Right lung (tissue), 10 donors: ENCODE results near the gene EMILIN3. TPM values are rescaled to one million over a fixed set of nuclear protein-coding genes. Genes with fewer than 3 reads are reported as not detected.
A peak's percentile ranks its signal among the peaks of the same experiment; 100 is the strongest.

ENCODE experiments used
- DNase-seq, 2 donors: peaks; one replicate each; pipeline ENCODE4 v3.0.0-alpha.2; 2013
- long read RNA-seq, 8 donors: transcript quantifications; one replicate each; lab custom pipeline, GENCODE V29; 2026
- polyA plus RNA-seq, 5 donors: library from polyadenylated mRNA; unstranded; fragments of 120-200 nt; gene quantifications; one replicate each; pipeline versions ENCODE4 v1.2.1 to v1.2.3, GENCODE V29; 2013; ENCODE audit warnings: inconsistent platforms in 1 of 5, low replicate concordance in 1 of 5; ENCODE audit not compliant: insufficient read length in 5 of 5, insufficient read depth in 1 of 5

Gene EMILIN3, protein sequence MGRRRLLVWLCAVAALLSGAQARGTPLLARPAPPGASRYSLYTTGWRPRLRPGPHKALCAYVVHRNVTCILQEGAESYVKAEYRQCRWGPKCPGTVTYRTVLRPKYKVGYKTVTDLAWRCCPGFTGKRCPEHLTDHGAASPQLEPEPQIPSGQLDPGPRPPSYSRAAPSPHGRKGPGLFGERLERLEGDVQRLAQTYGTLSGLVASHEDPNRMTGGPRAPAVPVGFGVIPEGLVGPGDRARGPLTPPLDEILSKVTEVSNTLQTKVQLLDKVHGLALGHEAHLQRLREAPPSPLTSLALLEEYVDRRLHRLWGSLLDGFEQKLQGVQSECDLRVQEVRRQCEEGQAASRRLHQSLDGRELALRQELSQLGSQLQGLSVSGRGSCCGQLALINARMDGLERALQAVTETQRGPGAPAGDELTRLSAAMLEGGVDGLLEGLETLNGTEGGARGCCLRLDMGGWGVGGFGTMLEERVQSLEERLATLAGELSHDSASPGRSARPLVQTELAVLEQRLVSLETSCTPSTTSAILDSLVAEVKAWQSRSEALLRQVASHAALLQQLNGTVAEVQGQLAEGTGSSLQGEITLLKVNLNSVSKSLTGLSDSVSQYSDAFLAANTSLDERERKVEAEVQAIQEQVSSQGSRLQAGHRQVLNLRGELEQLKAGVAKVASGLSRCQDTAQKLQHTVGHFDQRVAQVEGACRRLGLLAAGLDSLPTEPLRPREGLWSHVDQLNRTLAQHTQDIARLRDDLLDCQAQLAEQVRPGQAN
- polyA plus RNA-seq: 1 to 10 TPM; 1.7 to 4.1 (median 2.0) TPM
- long read RNA-seq, donor 1, partial matches to known transcripts: 0 of 1 reads
- long read RNA-seq, donor 1, other reads (novel, unspliced or antisense): 0 of 1 reads
- long read RNA-seq, donor 2: 0 reads
- long read RNA-seq, donor 3, partial matches to known transcripts: 11 of 11 reads
- long read RNA-seq, donor 3, other reads (novel, unspliced or antisense): 0 of 11 reads
- long read RNA-seq, donor 4: 0 reads
- long read RNA-seq, donor 5, partial matches to known transcripts: 0 of 1 reads
- long read RNA-seq, donor 5, other reads (novel, unspliced or antisense): 0 of 1 reads
- long read RNA-seq, donor 6, partial matches to known transcripts: 0 of 1 reads
- long read RNA-seq, donor 6, other reads (novel, unspliced or antisense): 0 of 1 reads
- long read RNA-seq, donor 7: 0 reads
- long read RNA-seq, donor 8: 0 reads

DNA sequence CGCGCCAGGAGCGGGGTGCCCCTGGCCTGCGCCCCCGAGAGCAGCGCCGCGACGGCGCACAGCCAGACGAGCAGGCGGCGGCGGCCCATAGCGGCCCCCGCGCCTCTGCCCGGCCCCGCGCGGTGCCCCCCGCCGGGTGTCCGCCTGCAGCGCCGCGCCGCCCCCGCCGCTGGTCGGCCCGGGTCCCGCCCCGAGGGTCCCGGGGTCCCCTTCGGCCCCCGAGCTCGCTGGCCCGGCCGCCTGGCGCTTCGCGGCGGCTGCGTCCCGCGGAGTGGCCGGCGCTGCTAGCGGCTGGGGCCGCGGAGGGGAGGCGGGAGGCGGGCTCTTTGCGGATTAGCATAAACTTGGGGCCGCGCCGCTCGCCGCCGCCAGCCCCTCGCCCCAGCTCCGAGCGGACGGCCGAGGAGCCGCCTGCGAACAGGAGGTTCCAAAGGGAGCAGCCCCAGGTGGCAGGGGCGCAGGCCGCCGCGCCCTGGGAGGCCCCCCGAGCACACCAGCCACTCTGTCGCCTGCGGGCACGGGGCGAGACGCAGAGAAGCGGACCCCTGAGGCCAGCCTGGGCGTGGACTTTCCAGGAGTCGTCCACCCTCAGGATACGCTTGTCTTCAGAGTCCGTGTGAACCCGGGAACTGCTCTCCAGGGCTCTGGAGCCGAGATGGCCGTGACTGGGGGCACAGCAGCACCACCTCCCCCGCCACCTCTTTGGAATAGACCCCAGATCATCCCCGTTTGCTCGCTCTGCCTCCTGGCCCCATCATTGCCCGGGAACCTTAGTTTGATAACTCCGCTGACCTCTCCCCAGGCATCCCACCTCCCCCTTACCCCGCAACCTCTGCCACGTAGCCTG, at the start of gene EMILIN3:
EMILIN3 (minus strand) TSS at position 273 of the 847 bp plus-strand sequence; CDS start at position 89, 184 bp downstream.
- no peak for DNase-seq

GRCh38 chr20:41415191-41415590, 48.6 kb upstream of the EMILIN3 start:
- DNase-seq: no peak

- DNase-seq: no peak
These were observed 46.6 kb upstream of the EMILIN3 start for GRCh38 chr20:41413169-41413568.

GRCh38 chr20:41412324-41413120, 45.9 kb upstream of the EMILIN3 start:
- no peak for DNase-seq

GRCh38 chr20:41411391-41411847, 44.8 kb upstream of the EMILIN3 start:
- DNase-seq: no peak

DNA sequence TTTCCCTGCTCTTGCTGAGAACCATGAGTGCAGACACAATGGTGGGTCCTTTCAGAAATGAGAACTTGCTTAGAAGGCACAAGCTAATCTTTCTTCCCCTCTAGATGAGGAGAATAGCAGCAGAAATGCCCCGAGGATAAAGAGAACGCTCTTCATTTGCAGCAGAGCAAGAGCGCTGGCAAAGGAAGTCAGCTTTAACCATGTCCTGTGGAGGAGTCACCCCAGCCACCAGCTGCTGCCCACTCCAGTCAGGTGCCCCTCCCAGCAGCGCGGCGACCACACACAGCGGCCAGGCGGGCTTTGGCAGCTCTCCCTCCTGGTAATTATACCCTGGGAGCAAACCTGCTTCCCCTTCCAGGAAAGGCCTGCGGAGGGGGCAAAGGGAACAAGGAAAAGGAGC, 42.4 kb upstream of the EMILIN3 start:
- no peak for DNase-seq

DNA sequence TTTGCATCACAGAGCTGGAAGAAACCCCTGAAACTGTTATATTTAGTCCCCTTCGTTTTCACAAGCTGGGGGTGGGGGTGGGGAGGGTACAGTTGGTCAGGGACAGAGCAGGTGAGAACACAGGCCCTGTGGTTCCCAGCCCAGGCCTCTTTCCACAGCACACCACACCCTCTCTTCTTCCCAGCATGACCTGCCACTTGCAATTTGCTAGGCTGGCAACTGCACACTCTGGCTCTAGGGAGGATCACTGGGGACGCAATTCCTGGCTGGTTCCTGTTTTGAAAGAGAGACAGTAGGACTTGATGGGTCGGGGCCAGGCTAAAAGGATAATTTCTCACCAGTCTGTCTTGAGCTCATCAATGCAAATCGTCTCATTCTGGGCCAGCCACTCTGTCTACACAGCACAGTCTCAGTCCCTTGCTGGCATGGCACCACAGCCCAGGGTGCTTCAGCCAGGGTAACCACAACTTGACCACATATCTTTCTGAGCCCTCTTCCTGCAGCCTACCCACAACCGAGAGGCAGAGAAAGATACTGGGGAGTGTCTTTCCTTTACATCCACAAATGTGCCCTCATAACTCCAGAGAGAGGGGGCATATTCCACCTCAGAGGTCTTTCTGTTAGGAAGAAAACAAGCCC, 41.7 kb upstream of the EMILIN3 start:
- DNase-seq: no peak

GRCh38 chr20:41407607-41408006, 41.0 kb upstream of the EMILIN3 start:
- DNase-seq: no peak

DNA sequence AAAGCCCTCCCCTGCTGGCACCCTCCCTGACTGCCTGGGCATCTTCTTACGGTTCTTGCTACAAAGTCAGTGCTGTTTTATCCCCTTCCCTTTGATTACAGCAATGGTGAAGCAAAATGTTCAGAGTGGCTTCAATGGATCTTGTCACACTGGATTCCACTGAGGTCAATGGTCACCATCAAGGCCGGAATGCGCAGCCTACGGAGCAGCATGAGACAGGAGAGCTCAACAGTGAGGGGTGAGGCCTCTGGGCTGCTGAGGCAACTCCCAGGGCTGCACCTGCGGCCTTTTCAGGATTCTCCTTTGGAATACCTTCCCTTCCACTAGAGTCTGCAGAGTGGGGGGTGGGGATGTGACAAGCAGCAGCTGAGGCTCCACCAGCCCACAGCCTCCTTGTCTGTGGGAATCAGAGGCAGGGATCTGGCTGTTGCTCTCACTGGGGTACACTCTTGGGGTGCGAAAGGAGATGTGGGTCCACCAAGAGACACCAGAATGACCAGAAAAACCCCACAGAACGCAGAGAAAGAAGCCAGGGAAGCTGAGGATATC, 40.4 kb upstream of the EMILIN3 start:
- DNase-seq: no peak

- no peak for DNase-seq
These were observed 39.7 kb upstream of the EMILIN3 start for GRCh38 chr20:41406353-41406752.

GRCh38 chr20:41405436-41405835, 38.8 kb upstream of the EMILIN3 start:
- DNase-seq: no peak

- no peak for DNase-seq
These were observed 37.0 kb upstream of the EMILIN3 start for GRCh38 chr20:41403604-41404003.

DNA sequence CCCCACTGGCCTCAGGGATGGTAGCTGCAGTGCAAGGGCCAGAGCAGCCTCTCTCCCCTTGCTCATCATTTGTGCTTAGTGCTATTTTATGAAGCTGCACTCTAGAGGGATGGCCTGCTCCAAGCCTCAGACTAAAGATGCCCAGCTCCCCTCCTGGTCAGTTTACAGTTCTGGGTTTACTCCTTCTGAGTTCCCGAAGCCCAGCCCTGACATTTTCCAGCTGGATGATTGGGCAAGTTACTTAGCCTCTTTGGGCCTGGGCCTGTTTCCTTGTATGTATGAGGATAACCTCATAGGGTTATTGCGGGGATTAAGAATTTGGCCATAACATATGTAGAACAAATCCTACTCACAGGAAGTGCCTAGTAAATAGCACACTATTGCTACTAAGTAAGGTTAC, 31.8 kb upstream of the EMILIN3 start:
- peak; percentile 80 to 85 for DNase-seq

GRCh38 chr20:41395667-41396664, 29.3 kb upstream of the EMILIN3 start:
- no peak for DNase-seq

DNA sequence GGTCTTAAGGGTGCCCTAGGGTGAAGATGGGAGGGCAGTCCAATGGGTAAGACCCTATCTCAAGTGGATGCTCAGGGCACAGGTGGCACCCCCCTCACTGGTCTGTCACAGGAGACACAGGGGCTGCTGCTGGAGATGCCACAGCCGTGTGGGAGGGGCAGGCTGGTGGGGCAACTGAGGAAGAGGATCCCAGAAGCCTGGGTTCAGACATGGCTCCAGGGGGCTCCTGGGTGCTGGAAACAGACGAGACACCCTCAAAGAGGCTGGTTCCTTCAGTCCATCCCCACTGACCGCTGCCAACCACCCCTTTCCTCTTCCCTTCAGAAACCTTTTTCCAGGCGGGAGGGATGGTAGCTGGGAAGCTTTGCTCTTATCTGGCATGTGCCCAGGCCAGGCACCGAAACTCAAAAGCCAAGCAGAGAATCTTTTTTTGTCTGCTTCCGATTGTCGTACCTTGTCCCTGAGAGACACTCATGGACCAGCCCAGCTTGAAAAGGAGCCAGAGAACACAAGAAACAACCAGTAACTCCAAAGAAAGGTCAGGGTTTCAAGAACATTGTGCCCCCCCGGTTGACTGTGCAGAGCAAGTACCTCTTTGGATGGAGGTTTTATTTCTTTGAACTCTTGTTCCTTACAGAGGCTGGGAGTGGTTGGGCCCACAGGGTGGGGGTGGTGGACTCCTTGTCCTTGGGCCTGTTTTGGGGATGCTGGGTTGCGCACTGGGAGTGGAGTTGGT, 28.5 kb upstream of the EMILIN3 start:
- DNase-seq: no peak

GRCh38 chr20:41394081-41394480, 27.5 kb upstream of the EMILIN3 start:
- no peak for DNase-seq

DNA sequence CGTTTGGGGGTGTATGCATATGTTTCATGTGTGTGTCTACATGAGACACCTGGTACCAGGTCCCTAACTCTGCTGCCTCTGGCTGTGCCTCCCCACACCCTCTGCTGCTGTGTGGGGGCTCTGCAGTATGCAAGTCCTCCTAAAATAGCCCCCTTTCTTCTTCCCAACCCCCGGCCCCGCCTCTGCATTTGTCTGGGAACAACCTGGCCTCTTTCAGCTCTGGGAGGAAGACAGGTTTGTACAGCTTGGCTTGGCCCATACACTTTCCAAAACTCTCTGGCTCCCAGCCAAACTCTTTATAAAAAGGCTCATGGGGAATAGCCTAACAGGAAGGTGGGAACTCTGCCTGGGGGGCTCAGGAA, 27.1 kb upstream of the EMILIN3 start:
- DNase-seq: no peak
